ENCODE results near the gene EDIL3.

GRCh38 chr5:84378420-84378819, 6.3 kb downstream of the EDIL3 start:
- TF ChIP-seq CTCF (IDR thresholded peaks at IDR 0.05) (no peak), EP300 (IDR thresholded peaks at IDR 0.05) (no peak)

All from upper lobe of left lung (tissue), 4 donors.